Pancreas (tissue), 10 donors: ENCODE data around the gene CMAS. TPM values are rescaled to one million over a fixed set of nuclear protein-coding genes. Genes with fewer than 3 reads are reported as not detected.
A peak's percentile ranks its signal among the peaks of the same experiment; 100 is the strongest.
"Not testable (repeated sequence)": the region's sequence is repeated elsewhere in the genome, so short reads cannot be mapped to it uniquely, and the experiment has no call there.

Source experiments
- ATAC-seq, 4 donors: fragments of 200-7000 bp; cut with Tn5 transposase; one replicate each; pipeline versions ENCODE4 v1.8.0 to v1.9.1; 2020; ENCODE audit warnings: mild to moderate bottlenecking in 4 of 4, moderate library complexity in 4 of 4
- DNase-seq, 6 donors: peaks; one replicate each; pipeline ENCODE4 v3.0.0-alpha.2; 2020
- FAIRE-seq: peaks from 2 replicates; lab custom pipeline; 2012; peaks lifted over from hg19 to GRCh38; lab: Jason Lieb, UNC
- H3K27ac ChIP-seq, 4 donors: fragments of 200-600 bp; sonication (generic); 1 replicate in 3 of 4; 2 replicates in 1 of 4; pipeline versions ENCODE4 v1.5.0 to v1.8.0; 2020
- H3K27me3 ChIP-seq, 4 donors: fragments of 200-600 bp; one replicate each; pipeline ENCODE4 v1.8.0; 2021
- H3K36me3 ChIP-seq, 3 donors: fragments of 200-600 bp; sonication (generic) in 1 of 3; one replicate each; pipeline versions ENCODE4 v1.5.0 to v1.8.0; 2020 to 2021
- H3K4me1 ChIP-seq, 3 donors: fragments of 200-600 bp; one replicate each; pipeline ENCODE4 v1.8.0; 2021
- H3K4me3 ChIP-seq, 4 donors: fragments of 200-600 bp; sonication (generic) in 2 of 4; one replicate each; pipeline versions ENCODE4 v1.5.0 to v1.8.0; 2020 to 2021
- H3K9me3 ChIP-seq, 4 donors: fragments of 200-600 bp; one replicate each; pipeline ENCODE4 v1.8.0; 2021
- WGBS, 2 donors: extraction: QIAGEN DNeasy Blood & Tissue Kit; methylation state at CpG; one replicate each; pipeline ENCODE4 v1.1.7; 2013; 5-methylcytosine and 5-hydroxymethylcytosine counted together
- intact Hi-C, 3 donors: fragments of 100-400 bp; cut with DNase I; formaldehyde crosslinking; loops; one replicate each; pipeline versions ENCODE4 v1.11.1 to v1.14.2; 2022
- polyA plus RNA-seq, 2 donors: library from polyadenylated mRNA; stranded (reverse); fragments of 200-250 nt; gene quantifications; one replicate each; pipeline ENCODE4 v1.2.3, GENCODE V29; 2013
- total RNA-seq, 6 donors: library from RNA; stranded (reverse); fragmentation: NEBNext Ultra II Directional in 4 of 6; extraction: Animal tissue kit (Norgen Biotek cat#: 25700) in 4 of 6; gene quantifications; one replicate each; pipeline versions ENCODE4 v1.2.1 to v1.2.4, GENCODE V29; 2021 to 2023
- TF ChIP-seq, protein P1 (sequence below), 4 donors: fragments of 200-600 bp; sonication (generic) in 3 of 4; IDR thresholded peaks; one replicate each; pipeline versions ENCODE4 v1.5.0 to v1.8.0; 2021; ENCODE audit warnings: antibody characterized with exemption in 4 of 4
- donor health status: healthy with polysubstance abuse.
- donor health status: DM: no; HTN: no; CAD: no; lungs with moderate emphysema.
- donor health status: DM: no; HTN: no; CAD: no.
- donor health status: control.
- donor health status: control.
- donor health status: Bipolar disorder and iron deficiency.
- donor health status: DM: yes; HTN: yes; CAD: no.
- donor health status: DM: no; HTN: no; CAD: no.
- donor health status: DM: no; HTN: no; CAD: no.
- donor health status: DM: yes; HTN: yes; CAD: no.

CMAS gene
- total RNA-seq, result 10 to 100 TPM; 10.9 to 18.9 (median 16.0) TPM
- 10 to 100 TPM; 12.8 to 23.6 TPM for polyA plus RNA-seq

DNA sequence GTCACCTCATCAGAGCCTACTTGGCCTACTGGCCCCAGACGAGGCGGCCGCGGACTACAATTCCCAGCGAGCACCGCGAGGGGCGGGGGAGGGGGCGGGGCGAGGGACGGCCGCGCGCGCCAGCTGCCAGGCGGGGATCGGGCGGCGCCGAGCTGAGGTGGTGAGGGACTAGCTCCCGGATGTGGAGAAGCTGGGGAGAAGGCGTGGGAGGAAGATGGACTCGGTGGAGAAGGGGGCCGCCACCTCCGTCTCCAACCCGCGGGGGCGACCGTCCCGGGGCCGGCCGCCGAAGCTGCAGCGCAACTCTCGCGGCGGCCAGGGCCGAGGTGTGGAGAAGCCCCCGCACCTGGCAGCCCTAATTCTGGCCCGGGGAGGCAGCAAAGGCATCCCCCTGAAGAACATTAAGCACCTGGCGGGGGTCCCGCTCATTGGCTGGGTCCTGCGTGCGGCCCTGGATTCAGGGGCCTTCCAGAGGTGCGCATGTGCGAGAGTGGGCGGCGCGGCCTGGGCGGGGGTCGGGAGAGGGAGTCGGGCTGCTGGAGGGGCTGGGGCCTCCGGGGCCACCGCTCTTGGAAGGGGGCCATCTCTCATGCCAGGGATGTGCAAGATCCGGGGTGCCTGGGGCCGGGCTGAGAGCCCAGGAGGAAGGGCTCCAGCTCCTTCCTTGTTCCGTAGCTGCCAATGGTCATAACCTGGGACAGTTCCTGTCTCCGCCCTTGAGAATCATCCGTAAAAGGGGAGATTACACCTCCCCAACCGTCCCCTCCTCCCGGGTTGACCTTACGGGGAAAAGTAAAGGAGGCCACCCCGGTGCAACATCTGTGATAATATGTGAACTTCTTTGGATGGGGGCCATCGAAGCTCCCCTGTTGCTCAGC, at the start of gene CMAS:
Gene CMAS, plus strand, starts transcription at position 129 of the 878 bp plus-strand sequence. Its CDS starts 86 bp downstream, at position 215.
- intact Hi-C loops, result no loop called here
- Histone ChIP-seq H3K9me3 (no peaks in the 10 kb centered on the region), H3K4me3 (peak within 1 kb of the TSS; percentile 95 to 100 (median 96)), H3K27me3 (no peaks in the 10 kb centered on the region), H3K4me1 (peaks cover 24 to 39% (median 24%) of the 10 kb centered on the region in 3 donors), H3K27ac (peak within 1 kb of the TSS; percentile 66 to 90 (median 86)), H3K36me3 (no peaks in the 10 kb centered on the region)
- peak; percentile 90 to 95 (median 94) for ATAC-seq
- peak; percentile 71 to 93 (median 82) for DNase-seq
- TF ChIP-seq, protein P1, sequence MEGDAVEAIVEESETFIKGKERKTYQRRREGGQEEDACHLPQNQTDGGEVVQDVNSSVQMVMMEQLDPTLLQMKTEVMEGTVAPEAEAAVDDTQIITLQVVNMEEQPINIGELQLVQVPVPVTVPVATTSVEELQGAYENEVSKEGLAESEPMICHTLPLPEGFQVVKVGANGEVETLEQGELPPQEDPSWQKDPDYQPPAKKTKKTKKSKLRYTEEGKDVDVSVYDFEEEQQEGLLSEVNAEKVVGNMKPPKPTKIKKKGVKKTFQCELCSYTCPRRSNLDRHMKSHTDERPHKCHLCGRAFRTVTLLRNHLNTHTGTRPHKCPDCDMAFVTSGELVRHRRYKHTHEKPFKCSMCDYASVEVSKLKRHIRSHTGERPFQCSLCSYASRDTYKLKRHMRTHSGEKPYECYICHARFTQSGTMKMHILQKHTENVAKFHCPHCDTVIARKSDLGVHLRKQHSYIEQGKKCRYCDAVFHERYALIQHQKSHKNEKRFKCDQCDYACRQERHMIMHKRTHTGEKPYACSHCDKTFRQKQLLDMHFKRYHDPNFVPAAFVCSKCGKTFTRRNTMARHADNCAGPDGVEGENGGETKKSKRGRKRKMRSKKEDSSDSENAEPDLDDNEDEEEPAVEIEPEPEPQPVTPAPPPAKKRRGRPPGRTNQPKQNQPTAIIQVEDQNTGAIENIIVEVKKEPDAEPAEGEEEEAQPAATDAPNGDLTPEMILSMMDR (IDR thresholded peaks at IDR 0.05), result no peak
- no peak for FAIRE-seq
- WGBS, 2 donors, result 1% methylated on average over 56 to 64 of the region's 64 CpGs

DNA sequence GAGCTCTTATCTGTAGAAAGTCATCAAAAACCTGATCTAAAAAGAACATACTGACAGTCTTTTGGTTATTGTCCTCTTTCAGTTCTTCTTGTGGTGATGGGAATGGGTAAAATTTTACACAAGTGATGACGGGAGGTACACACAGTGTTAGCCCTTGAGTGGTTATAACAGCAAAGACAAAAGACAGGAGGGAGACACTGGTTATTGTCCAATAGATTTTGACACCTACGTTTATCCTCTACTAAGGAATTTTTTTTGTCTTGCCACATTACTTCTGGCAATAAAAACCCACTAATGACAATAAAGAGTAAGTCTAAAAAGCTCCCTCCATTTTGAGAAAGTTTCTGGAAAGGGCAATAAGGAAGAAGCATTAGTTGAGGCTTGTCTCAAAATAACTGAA, 47.7 kb upstream of the CMAS start:
- TF ChIP-seq, protein P1 (IDR thresholded peaks at IDR 0.05), result no peak
- H3K4me1 ChIP-seq, result peaks cover 0 to 10% (median 0%) of the 10 kb centered on the region in 3 donors
- DNase-seq (no peak), ATAC-seq (peak in 1 of 4 donors; percentile 28), FAIRE-seq (no peak)
- no peaks in the 10 kb centered on the region for H3K36me3 ChIP-seq
- H3K9me3 ChIP-seq, result no peaks in the 10 kb centered on the region
- no peak overlapping the region for H3K4me3 ChIP-seq
- intact Hi-C loops, result loop anchor here in 1 of 3 donors (10.0 kb wide), 1 partner anchor 303 kb away; no protein-coding TSS in a partner anchor
- peak overlapping the region in 1 of 4 donors; percentile 25 for H3K27ac ChIP-seq
- H3K27me3 ChIP-seq, result no peaks in the 10 kb centered on the region
- 39 to 59% methylated on average over 2 of the region's 2 CpGs for WGBS, 2 donors

DNA sequence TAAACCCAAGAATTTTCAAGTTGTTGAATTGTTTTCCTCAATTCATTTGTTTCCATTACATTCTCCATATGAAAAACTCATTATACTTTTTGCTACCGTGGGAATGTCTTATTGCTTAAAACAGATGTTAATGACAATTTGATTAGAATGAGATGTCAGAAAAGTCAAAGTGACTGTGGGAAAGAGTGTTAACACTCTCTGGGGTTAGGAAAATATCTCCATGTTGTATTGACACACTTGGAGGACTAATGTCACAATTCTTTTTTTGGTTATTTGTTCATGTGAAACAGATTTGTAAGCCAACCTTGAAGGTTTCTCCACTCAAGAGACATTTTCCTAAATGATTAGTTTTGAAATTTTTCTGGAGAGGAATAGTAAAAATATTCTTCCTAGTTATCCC, 47.2 kb upstream of the CMAS start:
- no peaks in the 10 kb centered on the region for H3K27me3 ChIP-seq
- no peaks in the 10 kb centered on the region for H3K9me3 ChIP-seq
- peak overlapping the region in 2 of 4 donors; percentile 25 to 40 for H3K27ac ChIP-seq
- TF ChIP-seq, protein P1 (IDR thresholded peaks at IDR 0.05), result no peak
- no peak overlapping the region for H3K4me3 ChIP-seq
- DNase-seq (no peak), FAIRE-seq (no peak), ATAC-seq (peak; percentile 76 to 92 (median 82))
- no peaks in the 10 kb centered on the region for H3K36me3 ChIP-seq
- WGBS, 2 donors, result 16 to 19% methylated on average over 1 of the region's 1 CpG
- H3K4me1 ChIP-seq, result peaks cover 0 to 10% (median 0%) of the 10 kb centered on the region in 3 donors
- intact Hi-C loops, result loop anchor here in 1 of 3 donors (10.0 kb wide), 1 partner anchor 304 kb away; no protein-coding TSS in a partner anchor

DNA sequence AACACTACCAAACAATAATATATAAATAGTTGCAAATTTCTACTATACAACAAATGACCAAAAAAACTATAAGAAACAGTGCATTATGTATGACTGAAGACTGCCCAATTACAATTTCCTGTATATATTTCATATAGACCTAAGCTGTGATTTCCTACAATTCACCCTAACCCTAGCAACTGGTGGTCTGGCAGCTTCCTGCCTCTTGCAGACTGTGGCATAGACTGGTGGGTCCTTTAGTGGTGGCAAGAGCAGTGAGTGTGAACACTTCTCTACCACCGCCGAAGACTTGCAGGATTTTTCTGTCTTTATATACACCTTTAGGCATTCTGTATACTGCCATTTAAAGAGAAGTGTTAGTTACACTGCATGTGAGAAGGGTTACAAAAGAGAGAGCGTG, 43.6 kb upstream of the CMAS start:
- H3K9me3 ChIP-seq, result no peaks in the 10 kb centered on the region
- no peak overlapping the region for H3K4me3 ChIP-seq
- H3K36me3 ChIP-seq, result no peaks in the 10 kb centered on the region
- H3K4me1 ChIP-seq, result peaks cover 0 to 10% (median 0%) of the 10 kb centered on the region in 3 donors
- intact Hi-C loops, result no loop called here
- ATAC-seq (no peak), DNase-seq (no peak), FAIRE-seq (no peak)
- no peak overlapping the region for H3K27ac ChIP-seq
- WGBS, 2 donors, result 95% methylated on average over 3 of the region's 3 CpGs
- TF ChIP-seq, protein P1 (IDR thresholded peaks at IDR 0.05), result no peak
- no peaks in the 10 kb centered on the region for H3K27me3 ChIP-seq

DNA sequence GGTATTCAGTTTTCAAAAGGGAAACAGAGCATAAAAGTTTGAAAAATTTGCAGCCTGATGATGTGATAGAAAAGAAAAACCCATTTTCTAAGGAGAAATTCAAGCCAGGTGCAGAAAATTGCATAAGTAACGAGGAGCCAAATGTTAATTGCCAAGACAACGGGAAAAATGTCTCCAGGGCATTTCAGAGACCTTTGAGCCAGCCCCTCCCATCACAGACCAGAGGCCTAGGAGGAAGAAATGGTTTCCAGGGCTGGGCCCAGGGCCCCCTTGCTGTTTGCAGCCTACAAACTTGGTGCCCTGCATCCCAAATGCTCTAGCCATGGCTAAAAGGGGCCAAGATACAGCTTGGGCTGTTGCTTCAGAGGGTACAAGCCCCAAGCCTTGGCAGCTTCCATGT, 38.2 kb upstream of the CMAS start:
- DNase-seq, H3K27me3 ChIP-seq, H3K4me3 ChIP-seq, FAIRE-seq, ATAC-seq, H3K36me3 ChIP-seq, H3K9me3 ChIP-seq, H3K4me1 ChIP-seq, H3K27ac ChIP-seq, intact Hi-C loops: not testable (repeated sequence)
- 75 to 86% methylated on average over 2 of the region's 2 CpGs for WGBS, 2 donors
